Measurements from ENCODE around the gene PARVA.

PARVA gene

GRCh38 chr11:12556788-12557384, 179.5 kb downstream of the PARVA start:
- peak; percentile 94 for DNase-seq (ENCODE audit: low read depth)

GRCh38 chr11:12559011-12559410, 181.6 kb downstream of the PARVA start:
- no peak for DNase-seq (ENCODE audit: low read depth)

- DNase-seq (ENCODE audit: low read depth) = no peak
Measured at GRCh38 chr11:12560362-12560761, 183.0 kb downstream of the PARVA start.

- no peak for DNase-seq (ENCODE audit: low read depth)
Measured at GRCh38 chr11:12560861-12561260, 183.5 kb downstream of the PARVA start.

GRCh38 chr11:12564012-12564411, 186.6 kb downstream of the PARVA start:
- no peak for DNase-seq (ENCODE audit: low read depth)

GRCh38 chr11:12565406-12565805, 188.0 kb downstream of the PARVA start:
- no peak for DNase-seq (ENCODE audit: low read depth)

- DNase-seq (ENCODE audit: low read depth) = no peak
Measured at GRCh38 chr11:12567746-12568460, 190.5 kb downstream of the PARVA start.

- DNase-seq (ENCODE audit: low read depth) = peak; percentile 60
Measured at GRCh38 chr11:12569499-12570425, 192.4 kb downstream of the PARVA start.

- DNase-seq (ENCODE audit: low read depth) = no peak
Measured at GRCh38 chr11:12573707-12574485, 196.5 kb downstream of the PARVA start.

GRCh38 chr11:12577725-12578644, 200.6 kb downstream of the PARVA start:
- no peak for DNase-seq (ENCODE audit: low read depth)

GRCh38 chr11:12581416-12581815, 204.0 kb downstream of the PARVA start:
- no peak for DNase-seq (ENCODE audit: low read depth)

GRCh38 chr11:12581923-12582322, 204.6 kb downstream of the PARVA start:
- DNase-seq (ENCODE audit: low read depth) = peak; percentile 45
